HFF-Myc (cell line): ENCODE data around the gene NT5C2.
A peak's percentile ranks its signal among the peaks of the same experiment; 100 is the strongest.

Experiments
- DNase-seq: peaks from one replicate; pipeline ENCODE4 v3.0.0-alpha.2; 2011; ENCODE audit warnings: low read depth; ENCODE audit errors: extremely low read depth
- H3K4me3 ChIP-seq: replicated peaks from 2 replicates; pipeline ENCODE4 v1.5.1; 2011; ENCODE audit warnings: low read depth, mild to moderate bottlenecking, control low read depth, low read length
- CTCF ChIP-seq: IDR thresholded peaks from 2 replicates; pipeline ENCODE4 v1.5.1; 2012; ENCODE audit warnings: mild to moderate bottlenecking, low read depth, low read length, control low read depth; ENCODE audit errors: missing control alignments

NT5C2 gene

GRCh38 chr10:103078309-103078615 lies 114.8 kb downstream of the NT5C2 start:
- no peak overlapping the region for H3K4me3 ChIP-seq
- no peak for DNase-seq
- no peak for TF ChIP-seq CTCF

- no peak for TF ChIP-seq CTCF
- DNase-seq: no peak
- H3K4me3 ChIP-seq: no peak overlapping the region
These were observed 115.4 kb downstream of the NT5C2 start for GRCh38 chr10:103077491-103078308.

GRCh38 chr10:103077020-103077419 lies 116.1 kb downstream of the NT5C2 start:
- DNase-seq: no peak
- no peak for TF ChIP-seq CTCF
- H3K4me3 ChIP-seq: no peak overlapping the region

GRCh38 chr10:103072891-103073290 lies 120.2 kb downstream of the NT5C2 start:
- no peak for DNase-seq
- no peak overlapping the region for H3K4me3 ChIP-seq
- no peak for TF ChIP-seq CTCF

- TF ChIP-seq CTCF: no peak
- no peak for DNase-seq
- no peak overlapping the region for H3K4me3 ChIP-seq
These were observed 120.8 kb downstream of the NT5C2 start for GRCh38 chr10:103072276-103072675.

GRCh38 chr10:103069453-103070331 lies 123.4 kb downstream of the NT5C2 start:
- no peak for DNase-seq
- peak; percentile 59 for TF ChIP-seq CTCF
- H3K4me3 ChIP-seq: no peak overlapping the region
